ENCODE results near the gene PLCG2.

The PLCG2 gene

DNA sequence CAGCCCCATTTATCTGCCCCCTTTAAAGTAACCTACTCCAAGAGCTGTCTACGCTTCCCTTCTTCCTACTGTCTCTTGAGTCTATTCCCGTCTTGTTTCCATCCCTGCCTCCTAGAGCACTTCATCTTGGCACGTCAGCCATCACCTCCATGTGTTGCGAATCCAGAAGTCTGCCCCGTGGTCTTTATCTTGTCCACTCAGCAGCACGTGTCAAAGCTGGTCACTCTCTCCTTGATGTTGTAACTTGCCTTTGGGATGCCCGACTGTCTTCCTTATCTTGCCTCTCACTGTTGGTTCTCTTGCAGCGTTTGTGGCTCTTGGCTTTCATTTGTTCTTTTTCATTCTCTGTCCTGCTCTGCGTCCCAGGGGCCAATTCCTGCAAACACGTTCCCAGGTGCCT is 99.4 kb downstream of the PLCG2 start:
- no peak for DNase-seq (ENCODE audit: low read depth)

DNA sequence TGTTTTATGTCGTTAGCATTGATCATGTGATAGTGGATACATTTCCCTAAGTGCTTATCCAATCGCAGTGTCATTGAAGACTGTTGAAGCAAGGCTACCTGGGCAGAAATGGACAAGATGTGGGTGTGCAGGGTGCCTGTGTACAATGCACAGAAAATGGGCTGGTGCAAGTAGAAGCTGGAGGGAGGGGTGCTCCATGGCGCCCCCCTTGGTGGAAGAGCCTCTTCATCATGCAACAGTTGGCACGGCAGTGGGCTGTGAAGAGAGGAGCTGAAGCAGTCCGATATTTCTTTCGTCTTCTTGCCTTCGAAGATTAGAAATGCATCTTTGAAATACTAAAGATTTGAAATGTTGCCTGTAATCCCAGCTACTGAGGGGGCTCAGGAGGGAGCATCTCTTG is 100.5 kb downstream of the PLCG2 start:
- no peak for DNase-seq (ENCODE audit: low read depth)

DNA sequence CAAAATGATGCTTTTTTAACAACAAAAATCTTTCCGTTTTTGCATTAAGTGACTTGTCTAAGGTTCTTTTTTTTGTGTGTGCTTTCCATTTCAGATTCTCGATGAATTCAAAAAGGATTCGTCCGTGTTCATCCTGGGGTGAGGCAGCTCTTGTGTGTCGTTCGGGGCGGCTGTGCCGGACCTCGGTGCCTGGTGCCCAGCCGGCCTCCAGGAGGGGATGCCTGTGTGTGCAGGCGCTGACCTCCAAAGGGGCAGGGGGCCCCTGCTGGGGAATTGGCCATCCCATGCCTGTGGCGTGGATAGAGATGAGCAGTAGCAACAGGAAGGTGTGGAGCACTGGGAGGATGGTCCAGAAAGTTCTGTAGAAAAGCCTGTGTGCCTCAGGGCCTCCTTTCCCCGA is 101.7 kb downstream of the PLCG2 start:
- no peak for DNase-seq (ENCODE audit: low read depth)

DNA sequence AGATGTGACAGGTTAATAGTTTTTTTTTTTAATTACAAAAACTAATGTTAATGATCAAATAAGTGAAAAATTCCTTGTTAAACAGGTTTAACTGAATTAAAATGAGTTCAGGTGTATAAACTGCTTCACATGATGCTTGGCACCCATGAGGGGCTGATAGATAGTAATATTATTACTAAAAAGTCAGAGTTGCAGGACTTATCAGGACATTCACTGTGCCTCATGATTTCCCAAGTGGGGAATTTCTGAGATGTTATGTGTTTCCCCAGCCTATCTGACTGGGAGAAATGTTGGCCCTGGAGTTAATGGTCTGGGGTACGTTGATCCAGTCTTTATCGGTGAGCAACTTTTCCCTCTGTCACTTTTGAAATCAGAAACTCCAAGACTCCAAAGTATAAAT is 102.1 kb downstream of the PLCG2 start:
- no peak for DNase-seq (ENCODE audit: low read depth)

DNA sequence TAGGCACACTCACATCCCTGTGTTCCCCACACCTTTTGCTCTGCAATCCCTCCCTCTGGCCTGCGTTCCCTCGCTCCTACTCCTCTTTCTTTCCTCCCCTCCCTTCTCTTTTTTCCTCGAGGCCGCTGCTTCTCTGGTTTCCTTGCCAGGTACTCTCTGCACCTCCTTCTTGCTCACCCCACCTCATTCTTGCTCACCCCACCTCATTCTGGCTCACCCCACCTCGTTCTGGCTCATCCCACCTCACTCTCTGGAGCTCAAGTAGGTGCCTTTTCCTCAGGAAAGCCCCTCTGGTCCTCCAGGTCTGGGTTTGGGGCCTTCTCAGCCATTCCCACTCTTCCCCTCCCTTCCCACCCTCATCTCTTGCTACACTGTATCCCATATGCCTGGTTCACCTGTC is 103.5 kb downstream of the PLCG2 start:
- DNase-seq (ENCODE audit: low read depth): no peak

DNA sequence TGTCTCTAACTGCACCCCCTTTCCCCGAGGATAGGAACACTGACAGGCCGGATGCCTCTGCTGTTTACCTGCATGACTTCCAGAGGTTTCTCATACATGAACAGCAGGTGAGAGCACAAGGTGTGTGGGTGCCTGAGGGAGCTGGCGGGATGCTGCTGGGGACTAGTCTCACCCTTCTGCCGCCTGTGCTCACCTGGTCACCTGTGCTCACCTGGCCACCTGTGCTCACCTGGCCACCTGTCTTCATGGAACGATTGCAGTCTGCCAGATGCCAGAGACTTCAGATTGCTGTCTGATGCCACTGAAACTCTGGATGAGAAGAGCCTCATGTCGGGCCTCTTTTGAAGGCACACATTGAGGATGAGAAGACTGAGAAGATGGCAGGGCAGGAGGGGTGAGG is 104.1 kb downstream of the PLCG2 start:
- DNase-seq (ENCODE audit: low read depth): no peak

DNA sequence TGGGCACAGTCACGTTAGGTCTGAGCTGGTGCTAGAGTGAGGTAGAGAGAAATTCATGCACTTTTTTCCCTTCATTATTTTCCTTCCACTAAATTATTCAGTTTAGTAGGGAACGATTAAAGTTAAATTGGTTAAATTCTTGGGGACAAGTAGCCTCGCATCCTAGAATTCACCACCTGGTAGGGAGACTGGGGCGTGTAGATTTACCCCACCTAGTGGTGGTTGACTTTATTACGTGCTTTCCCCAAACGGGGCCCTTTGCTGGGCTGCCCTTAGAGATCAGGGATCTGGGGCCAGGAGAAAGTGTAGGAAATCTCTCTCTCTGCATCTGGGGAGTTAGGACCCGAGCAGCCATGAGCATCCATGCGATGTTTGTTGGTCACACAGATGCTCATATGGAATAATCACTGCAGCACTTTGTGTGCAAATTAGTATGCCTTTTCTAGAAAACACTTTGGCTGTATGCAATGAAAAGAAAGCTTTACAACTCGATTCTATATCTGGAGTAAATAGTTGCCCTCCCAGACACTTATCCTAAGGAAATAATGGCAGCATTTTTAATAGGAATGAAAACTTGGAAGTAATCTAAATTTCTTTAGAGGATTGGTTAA is 107.0 kb downstream of the PLCG2 start:
- no peak for DNase-seq (ENCODE audit: low read depth)

DNA sequence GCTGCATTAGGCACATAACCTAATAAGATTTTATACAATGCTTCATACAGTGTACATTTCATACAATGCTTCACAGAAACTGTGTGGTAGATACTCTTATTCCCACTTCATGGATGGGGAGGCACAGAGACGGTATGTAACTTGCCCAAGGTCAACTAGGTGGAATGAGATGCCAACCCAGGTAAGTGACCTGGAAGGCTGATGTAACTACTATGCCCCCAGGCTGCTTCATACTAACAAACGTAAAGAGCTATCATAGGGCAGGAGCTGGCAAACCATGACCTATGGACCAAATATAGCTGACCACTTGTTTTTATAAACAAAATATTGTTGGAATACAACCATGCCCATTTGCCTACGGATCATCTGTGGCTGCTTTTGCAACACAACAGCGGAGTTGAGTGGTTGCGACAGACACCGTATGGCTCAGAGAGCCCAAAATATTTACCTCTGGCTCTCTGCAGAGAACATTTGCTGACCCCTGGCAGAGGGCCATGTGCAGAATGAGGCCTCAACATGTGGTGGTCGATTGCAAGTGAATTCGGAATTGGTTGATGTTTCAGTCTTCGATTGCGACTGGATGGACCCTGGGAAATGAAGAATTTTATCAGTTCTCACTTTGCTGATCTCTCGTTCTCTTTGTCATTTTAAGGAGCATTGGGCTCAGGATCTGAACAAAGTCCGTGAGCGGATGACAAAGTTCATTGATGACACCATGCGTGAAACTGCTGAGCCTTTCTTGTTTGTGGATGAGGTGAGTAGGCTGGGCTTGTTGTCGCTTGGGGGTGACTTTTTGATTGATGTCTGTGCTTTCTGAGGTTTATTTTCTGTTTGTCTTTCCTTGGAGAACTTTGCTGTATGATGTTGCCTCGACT is 109.7 kb downstream of the PLCG2 start:
- DNase-seq (ENCODE audit: low read depth): no peak

DNA sequence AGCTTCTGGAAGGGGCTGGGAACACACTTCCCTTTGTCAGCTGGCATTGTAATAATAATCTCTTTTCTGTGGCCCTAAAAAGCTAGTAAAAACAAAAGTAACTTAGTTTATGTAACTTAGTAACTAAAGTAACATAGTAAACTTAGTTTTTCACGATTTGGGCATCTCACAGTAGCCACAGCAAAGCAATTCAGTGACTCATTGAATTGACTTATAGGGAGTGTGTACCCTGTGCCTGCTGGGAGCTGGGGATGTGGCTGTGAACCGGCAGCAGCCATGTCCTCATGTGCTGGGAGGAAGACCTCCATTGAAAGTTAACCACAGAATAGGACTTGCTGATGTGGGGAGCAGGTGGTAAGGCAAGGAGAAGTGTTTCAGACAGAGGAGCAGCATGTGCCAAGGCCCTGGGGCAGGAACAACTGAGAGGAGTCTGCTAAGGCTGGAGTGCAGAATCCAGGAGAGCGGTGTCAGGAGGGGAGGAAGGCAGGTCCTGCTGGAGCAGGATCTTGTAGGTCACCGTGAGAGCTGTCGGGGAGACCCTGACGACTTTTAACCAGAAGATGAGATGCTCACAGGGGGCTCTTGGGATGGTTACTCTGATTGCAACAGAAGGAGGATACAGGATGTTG is 112.8 kb downstream of the PLCG2 start:
- DNase-seq (ENCODE audit: low read depth): no peak

DNA sequence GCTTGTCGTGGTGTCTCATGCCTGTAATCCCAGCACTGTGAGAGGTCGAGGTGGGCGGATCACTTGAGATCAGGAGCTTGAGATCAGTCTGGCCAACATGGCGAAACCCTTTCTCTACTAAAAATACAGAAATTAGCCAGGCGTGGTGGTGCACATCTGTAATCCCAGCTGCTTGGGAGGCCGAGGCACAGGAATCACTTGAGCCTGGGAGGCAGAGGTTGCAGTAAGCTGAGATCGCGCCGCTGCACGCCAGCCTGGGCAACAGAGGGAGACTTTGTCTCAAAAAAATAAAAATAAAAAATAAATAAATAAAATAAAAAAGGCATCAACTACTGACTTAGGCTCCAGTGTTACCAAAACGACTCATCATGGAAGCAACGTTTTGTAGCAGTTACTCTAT is 115.5 kb downstream of the PLCG2 start:
- no peak for DNase-seq (ENCODE audit: low read depth)

DNA sequence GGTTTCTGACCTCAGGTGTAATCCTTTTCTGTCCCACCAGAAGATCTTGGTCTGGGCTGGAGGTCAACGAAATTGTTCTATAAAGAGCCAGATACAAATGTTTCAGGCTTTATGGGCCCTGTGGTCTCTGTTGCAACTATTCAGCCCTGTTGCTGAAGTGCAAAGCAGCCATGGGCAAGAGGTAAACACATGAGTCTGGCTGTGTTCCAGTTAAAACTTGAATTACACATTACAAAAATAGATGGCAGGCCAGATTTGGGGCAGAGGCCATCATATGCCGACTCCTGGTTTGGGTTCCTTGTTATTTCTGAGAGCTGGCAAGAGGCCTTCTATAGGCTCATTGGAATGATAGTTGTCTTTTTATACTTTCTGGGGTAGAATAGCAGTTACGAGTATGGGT is 117.8 kb downstream of the PLCG2 start:
- no peak for DNase-seq (ENCODE audit: low read depth)

DNA sequence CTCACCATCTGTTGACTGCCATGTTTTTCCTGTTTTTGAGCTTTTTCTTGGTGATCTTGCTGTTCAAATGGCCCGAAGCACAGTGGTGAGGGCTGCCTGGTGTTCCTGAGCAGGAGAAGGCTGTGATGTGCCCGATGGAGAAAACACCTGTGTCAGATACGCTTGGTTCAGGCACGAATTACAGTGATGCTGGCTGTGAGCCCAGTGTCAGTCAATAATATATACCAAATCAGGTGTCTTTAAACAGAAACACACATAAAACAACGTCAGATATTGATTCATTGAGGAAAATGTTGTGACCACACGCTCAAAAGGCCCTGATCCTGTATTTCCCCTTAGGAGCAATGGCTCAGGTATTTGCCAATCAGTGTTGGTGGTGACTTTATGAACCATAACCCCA is 120.5 kb downstream of the PLCG2 start:
- no peak for DNase-seq (ENCODE audit: low read depth)

DNA sequence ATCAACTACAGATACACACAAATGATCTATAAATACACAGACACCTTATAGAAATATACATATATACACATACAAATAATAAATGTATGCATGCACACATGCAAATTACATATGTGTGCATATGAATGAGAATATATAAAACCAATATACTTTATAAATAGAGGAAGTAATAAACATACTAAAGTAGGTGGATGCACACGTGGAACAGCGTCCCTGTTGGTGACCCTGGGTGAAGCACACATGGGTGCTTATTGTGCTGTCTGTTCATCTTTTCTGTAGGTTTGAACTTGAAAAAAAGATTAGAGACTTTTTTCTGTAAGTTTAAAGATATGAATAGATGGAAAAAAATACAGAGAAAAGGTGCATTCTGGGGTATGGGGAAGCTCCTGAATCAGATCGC is 120.9 kb downstream of the PLCG2 start:
- DNase-seq (ENCODE audit: low read depth): no peak

DNA sequence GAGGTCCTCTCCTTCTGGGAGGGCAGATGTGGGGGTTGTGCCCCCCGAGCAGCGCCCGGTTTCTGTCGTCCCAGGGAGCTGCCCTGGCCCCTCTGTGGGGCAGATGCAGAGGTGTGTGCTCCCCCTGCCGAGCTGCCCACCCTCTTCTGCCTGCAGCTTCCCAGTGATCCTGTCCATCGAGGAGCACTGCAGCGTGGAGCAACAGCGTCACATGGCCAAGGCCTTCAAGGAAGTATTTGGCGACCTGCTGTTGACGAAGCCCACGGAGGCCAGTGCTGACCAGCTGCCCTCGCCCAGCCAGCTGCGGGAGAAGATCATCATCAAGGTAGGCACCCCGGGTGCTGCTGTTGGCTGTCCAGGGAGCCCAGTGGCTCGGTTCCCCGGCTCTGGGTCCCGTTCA is 121.4 kb downstream of the PLCG2 start:
- no peak for DNase-seq (ENCODE audit: low read depth)

DNA sequence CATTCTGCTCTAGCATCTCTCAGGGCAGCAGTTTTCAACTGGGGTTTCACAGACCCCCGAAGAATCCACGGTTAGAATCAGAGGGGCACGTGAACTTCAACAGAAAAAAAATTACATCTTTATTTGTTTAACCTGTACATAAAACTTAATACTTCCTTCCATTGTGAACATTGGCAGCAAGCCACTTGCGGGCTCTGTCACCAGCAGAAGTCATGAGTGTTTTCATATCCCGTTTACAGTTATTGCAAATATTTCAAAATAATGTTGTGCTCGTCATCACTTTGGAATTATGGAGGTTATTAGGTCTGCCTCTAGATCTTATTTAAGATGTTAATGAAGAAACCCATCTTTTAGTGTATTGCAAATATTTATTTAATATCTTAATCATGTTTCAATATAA is 122.4 kb downstream of the PLCG2 start:
- DNase-seq (ENCODE audit: low read depth): no peak

DNA sequence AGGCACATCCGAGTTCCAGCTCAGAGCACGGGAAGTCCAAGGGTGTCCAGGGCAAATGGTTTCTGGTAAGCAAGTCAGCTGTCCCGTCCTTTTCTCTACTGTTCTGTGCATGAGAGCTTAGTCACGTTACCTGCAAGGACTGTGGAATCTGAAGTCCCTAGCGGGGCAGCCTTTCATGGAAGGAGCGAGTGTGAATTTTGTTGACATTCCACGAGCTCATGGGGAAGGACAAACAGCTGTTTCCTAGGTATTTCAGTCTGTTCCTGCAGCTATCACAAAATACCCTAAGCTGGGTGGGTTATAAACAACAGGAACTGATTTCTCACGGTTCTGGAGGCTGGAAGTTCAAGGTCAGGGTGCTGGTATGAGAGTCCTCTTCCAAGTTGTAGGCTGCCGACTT is 122.9 kb downstream of the PLCG2 start:
- DNase-seq (ENCODE audit: low read depth): no peak

DNA sequence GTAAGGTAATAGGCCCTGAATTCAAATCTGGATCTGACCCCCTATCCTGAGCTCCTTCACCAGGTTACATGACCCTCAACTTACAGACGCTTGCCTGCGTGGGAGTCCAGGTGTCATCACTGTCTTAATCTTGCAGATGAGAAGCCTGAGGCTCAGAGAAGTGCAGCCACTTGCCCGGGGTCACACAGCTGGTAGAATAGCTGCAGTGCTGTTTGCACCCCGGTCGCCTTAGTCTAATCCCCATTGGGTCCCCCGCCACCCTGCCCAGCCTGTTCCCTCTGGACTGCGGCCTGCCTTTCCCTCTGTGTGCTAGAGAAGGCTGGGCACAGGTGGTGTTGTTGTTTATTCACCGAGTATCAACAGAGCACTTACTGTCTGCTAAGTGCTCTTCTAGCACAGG is 125.2 kb downstream of the PLCG2 start:
- DNase-seq (ENCODE audit: low read depth): no peak

DNA sequence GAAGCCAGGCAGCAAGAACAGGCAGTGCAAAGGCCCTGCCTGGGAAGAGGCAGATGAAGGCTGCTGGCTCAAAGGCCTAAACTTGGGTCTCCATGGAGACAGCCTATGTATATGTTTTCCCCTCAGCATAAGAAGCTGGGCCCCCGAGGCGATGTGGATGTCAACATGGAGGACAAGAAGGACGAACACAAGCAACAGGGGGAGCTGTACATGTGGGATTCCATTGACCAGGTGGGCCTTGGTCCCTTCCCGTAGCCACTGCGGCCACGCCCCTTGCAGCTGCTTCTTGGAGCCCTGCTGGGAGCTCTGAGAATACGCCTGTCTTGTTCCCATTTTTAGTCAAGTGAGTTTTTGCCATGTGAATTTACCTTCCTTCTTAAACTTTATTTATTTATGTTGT is 126.2 kb downstream of the PLCG2 start:
- DNase-seq (ENCODE audit: low read depth): no peak

DNA sequence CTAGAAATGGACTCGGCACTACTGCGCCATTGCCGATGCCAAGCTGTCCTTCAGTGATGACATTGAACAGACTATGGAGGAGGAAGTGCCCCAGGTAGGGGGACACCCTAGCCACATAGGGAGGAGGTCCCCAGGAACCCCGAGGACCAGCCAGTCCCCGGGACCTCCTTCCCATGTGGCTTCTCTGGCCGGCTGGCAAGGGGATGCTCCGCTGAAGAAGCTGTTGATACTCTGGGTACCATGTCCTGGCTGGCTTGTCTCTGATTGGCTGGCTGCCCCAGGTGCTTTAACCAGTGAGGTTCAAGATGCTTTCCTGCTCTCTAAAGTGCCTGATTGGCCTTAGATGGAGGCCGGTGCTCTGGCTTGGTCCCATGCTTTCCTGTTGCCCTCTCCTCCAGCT is 128.6 kb downstream of the PLCG2 start:
- DNase-seq (ENCODE audit: low read depth): no peak

DNA sequence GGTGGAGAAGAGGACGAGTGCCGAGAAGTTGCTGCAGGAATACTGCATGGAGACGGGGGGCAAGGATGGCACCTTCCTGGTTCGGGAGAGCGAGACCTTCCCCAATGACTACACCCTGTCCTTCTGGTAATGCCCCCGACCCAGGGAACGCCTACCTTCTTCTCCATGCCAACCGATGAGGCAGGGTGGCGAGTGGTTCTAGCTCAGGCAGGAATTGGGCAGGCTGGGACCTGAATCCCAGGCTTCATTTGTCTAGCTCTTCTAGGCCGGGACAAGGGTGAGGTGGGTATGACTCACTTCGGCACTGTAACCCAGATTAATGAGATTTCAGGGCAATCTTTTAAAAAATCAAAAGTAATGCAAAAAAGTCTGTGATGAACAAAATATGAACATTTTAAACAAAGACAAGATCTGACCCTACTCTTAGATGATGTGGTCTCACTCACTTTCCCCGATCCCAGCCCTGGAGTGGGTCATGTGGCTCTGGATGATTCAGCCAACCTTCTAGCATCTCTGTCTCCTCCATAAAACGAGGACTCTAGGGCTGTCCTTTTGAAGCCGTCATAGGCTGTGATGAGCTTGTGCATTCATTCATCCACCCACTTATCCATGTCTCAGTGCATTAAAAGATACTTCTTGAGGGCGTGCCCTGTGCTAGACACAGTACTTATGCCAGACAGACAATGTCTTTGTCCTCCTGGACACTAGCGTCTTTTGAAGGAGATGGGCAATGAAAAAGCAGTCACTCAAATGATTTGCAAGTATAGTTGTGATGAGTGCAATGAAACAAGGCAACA is 129.6 kb downstream of the PLCG2 start:
- no peak for DNase-seq (ENCODE audit: low read depth)

DNA sequence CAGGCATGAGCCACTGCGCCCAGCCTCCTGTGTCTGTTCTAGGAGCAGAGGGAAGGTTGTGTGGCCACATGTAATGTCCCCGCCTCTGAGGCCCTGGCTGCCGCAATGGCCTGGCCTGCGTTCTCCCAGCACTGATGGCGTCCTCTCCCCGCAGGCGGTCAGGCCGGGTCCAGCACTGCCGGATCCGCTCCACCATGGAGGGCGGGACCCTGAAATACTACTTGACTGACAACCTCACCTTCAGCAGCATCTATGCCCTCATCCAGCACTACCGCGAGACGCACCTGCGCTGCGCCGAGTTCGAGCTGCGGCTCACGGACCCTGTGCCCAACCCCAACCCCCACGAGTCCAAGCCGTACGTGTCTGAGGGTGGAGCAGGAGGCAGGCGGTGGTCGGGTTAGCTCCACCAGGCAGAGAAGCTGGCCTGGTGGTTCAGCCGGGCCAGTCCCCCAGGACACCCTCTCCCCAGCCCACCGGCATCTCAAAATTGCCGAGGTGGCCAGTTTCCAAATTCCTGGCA is 131.3 kb downstream of the PLCG2 start:
- DNase-seq (ENCODE audit: low read depth): no peak

DNA sequence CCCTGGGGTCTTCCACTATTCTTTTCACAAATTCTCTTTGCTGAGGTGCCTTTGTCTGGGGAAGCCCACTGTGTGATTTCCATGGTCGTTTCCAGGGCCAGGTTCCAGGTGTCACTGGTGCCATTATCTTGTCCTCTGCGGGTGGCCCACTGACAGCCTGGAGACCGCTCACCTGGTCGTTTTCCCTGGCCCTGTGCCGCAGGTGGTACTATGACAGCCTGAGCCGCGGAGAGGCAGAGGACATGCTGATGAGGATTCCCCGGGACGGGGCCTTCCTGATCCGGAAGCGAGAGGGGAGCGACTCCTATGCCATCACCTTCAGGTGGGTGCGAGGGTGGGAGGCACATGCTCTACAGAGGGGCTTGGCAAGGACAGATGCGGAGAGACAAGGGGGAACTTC is 133.3 kb downstream of the PLCG2 start:
- DNase-seq (ENCODE audit: low read depth): no peak
